Fibroblast of lung (primary cell): ENCODE data around the gene OR1N2. TPM values are rescaled to one million over a fixed set of nuclear protein-coding genes. Genes with fewer than 3 reads are reported as not detected.
"Not testable (repeated sequence)": the region's sequence is repeated elsewhere in the genome, so short reads cannot be mapped to it uniquely, and the experiment has no call there.

Experiments used
- DNase-seq, 2 donors: peaks; one replicate each; pipeline versions ENCODE4 v3.0.0 to v3.0.0-alpha.2; 2010; ENCODE audit warnings: low read depth in 2 of 2
- H2AFZ ChIP-seq: 2 replicates; pipeline ENCODE4 v1.5.1; 2012; ENCODE audit warnings: low read length, control low read depth, inconsistent platforms
- H3K27ac ChIP-seq: 2 replicates; pipeline ENCODE4 v1.5.1; 2011; ENCODE audit warnings: low read length, control low read depth; ENCODE audit not compliant: insufficient read depth
- H3K27me3 ChIP-seq: 2 replicates; pipeline ENCODE4 v1.5.1; 2011; ENCODE audit warnings: mild to moderate bottlenecking, low read length; ENCODE audit not compliant: control insufficient read depth, insufficient read depth
- H3K36me3 ChIP-seq: 2 replicates; pipeline ENCODE4 v1.5.1; 2011; ENCODE audit warnings: low read length; ENCODE audit not compliant: control insufficient read depth, insufficient read depth
- H3K4me1 ChIP-seq: 2 replicates; pipeline ENCODE4 v1.5.1; 2011; ENCODE audit warnings: low read length; ENCODE audit not compliant: control insufficient read depth, insufficient read depth; ENCODE audit errors: extremely low read depth
- H3K4me2 ChIP-seq: 2 replicates; pipeline ENCODE4 v1.5.1; 2011; ENCODE audit warnings: low read length, control low read depth; ENCODE audit not compliant: insufficient read depth; ENCODE audit errors: extremely low read depth
- H3K4me3 ChIP-seq, 4 experiments: fragments of 200-600 bp in 1 of 4; sonication (generic) in 1 of 4; replicated peaks in 1 of 4; 2 replicates each; pipeline ENCODE4 v1.5.1; 2011 to 2016; ENCODE audit warnings: low read length in 4 of 4, low read depth in 3 of 4, mild to moderate bottlenecking in 3 of 4, control low read depth in 2 of 4, inconsistent platforms in 1 of 4, mixed read lengths in 1 of 4; ENCODE audit not compliant: insufficient read depth in 1 of 4; ENCODE audit errors: control extremely low read depth in 1 of 4
- H3K79me2 ChIP-seq: 2 replicates; pipeline ENCODE4 v1.5.1; 2012; ENCODE audit warnings: mild to moderate bottlenecking, low read length, inconsistent platforms; ENCODE audit not compliant: control insufficient read depth, insufficient read depth
- H3K9ac ChIP-seq: 2 replicates; pipeline ENCODE4 v1.5.1; 2011; ENCODE audit warnings: mild to moderate bottlenecking, low read length, control low read depth; ENCODE audit not compliant: insufficient read depth
- H3K9me3 ChIP-seq: 2 replicates; pipeline ENCODE4 v1.5.1; 2012; ENCODE audit warnings: low read depth, low read length; ENCODE audit not compliant: control insufficient read depth, insufficient read depth
- H4K20me1 ChIP-seq: 2 replicates; pipeline ENCODE4 v1.5.1; 2011; ENCODE audit warnings: low read length; ENCODE audit not compliant: control insufficient read depth, insufficient read depth; ENCODE audit errors: extremely low read depth
- EZH2 ChIP-seq: IDR thresholded peaks from 2 replicates; pipeline ENCODE4 v1.5.1; 2012; ENCODE audit warnings: low read length, control low read depth, mild to moderate bottlenecking; ENCODE audit errors: missing control alignments
- polyA plus RNA-seq, 2 donors: library from polyadenylated mRNA; depleted of rRNA in 1 of 2; stranded (reverse) in 1 of 2; unstranded in 1 of 2; fragments of >200 nt; gene quantifications; 2 replicates each; pipeline ENCODE4 v1.2.1, GENCODE V29; 2011 to 2012; ENCODE audit warnings: missing spikeins in 1 of 2
- total RNA-seq: library from RNA; depleted of rRNA; stranded (reverse); fragments of >200 nt; gene quantifications from 2 replicates; pipeline ENCODE4 v1.2.1, GENCODE V29; 2014
- TF ChIP-seq, protein P1 (sequence below), 2 donors: IDR thresholded peaks in 1 of 2; conservative IDR thresholded peaks in 1 of 2; 1 replicate in 1 of 2; 2 replicates in 1 of 2; pipeline ENCODE4 v1.5.1; 2011 to 2012; ENCODE audit warnings: low read length in 2 of 2, control low read depth in 1 of 2, inconsistent platforms in 1 of 2, low read depth in 1 of 2, mild to moderate bottlenecking in 1 of 2

Gene OR1N2
- total and polyA plus RNA-seq, 2 donors (not counting 1 experiment from before 2014, with no cell fraction given) = not detected

DNA sequence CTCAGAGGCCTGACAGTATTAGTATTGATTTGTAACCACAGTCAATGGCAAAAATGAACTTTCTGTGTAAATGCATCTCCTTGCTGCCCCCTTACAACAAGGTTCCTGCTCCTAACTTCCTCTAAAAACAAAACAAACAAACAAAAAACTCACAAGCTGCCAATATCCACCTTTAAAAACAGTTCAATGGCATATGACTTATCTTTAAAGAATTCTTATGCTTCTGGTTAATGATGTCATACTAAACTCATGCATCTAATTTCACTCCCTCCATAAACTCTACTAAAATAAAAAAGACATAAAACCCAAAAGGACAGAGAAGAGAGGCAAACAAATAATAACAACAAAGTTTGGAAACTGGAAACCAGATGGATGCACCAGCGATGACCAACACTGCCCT, 16.8 kb upstream of the OR1N2 start:
- Histone ChIP-seq H3K36me3 (no peaks in the 10 kb centered on the region), H3K27me3 (no peaks in the 10 kb centered on the region), H3K9ac (no peak overlapping the region), H3K9me3 (no peaks in the 10 kb centered on the region), H3K79me2 (no peaks in the 10 kb centered on the region), H3K27ac (no peak overlapping the region), H4K20me1 (no peaks in the 10 kb centered on the region), H3K4me2 (no peak overlapping the region), H3K4me1 (no peaks in the 10 kb centered on the region), H3K4me3 (no peak overlapping the region), H2AFZ (no peak overlapping the region)
- DNase-seq = no peak
- no peak for TF ChIP-seq EZH2
- TF ChIP-seq, protein P1, sequence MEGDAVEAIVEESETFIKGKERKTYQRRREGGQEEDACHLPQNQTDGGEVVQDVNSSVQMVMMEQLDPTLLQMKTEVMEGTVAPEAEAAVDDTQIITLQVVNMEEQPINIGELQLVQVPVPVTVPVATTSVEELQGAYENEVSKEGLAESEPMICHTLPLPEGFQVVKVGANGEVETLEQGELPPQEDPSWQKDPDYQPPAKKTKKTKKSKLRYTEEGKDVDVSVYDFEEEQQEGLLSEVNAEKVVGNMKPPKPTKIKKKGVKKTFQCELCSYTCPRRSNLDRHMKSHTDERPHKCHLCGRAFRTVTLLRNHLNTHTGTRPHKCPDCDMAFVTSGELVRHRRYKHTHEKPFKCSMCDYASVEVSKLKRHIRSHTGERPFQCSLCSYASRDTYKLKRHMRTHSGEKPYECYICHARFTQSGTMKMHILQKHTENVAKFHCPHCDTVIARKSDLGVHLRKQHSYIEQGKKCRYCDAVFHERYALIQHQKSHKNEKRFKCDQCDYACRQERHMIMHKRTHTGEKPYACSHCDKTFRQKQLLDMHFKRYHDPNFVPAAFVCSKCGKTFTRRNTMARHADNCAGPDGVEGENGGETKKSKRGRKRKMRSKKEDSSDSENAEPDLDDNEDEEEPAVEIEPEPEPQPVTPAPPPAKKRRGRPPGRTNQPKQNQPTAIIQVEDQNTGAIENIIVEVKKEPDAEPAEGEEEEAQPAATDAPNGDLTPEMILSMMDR (conservative IDR thresholded peaks at IDR 0.05 in 1 of 2, IDR thresholded peaks at IDR 0.05 in 1 of 2; ENCODE audit: low read depth in 1 of 2, low read length in 2 of 2) = no peak

DNA sequence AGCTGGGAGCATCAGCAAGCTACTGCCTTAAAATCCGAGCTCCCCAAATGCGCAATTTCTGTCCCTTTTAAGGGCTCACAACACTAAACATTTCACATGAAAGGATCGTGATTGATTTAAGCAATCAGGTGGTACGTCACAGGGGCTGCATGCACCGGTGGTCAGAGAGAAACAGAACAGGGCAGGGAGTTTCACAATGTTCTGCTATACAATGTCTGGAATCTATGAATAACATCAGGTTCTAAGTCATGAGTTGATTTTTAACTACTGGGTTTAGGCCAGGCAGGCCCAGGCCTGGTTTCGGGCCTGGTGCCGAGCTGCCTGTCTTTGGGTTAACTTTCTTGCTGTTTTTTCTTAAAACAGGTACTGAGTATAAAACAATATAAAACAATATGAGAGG, 15.8 kb upstream of the OR1N2 start:
- not testable (repeated sequence) for H3K27me3 ChIP-seq, H3K4me1 ChIP-seq, DNase-seq, H2AFZ ChIP-seq, H3K4me3 ChIP-seq, H3K9ac ChIP-seq, H3K4me2 ChIP-seq, H4K20me1 ChIP-seq, H3K9me3 ChIP-seq, H3K27ac ChIP-seq, H3K36me3 ChIP-seq, H3K79me2 ChIP-seq

DNA sequence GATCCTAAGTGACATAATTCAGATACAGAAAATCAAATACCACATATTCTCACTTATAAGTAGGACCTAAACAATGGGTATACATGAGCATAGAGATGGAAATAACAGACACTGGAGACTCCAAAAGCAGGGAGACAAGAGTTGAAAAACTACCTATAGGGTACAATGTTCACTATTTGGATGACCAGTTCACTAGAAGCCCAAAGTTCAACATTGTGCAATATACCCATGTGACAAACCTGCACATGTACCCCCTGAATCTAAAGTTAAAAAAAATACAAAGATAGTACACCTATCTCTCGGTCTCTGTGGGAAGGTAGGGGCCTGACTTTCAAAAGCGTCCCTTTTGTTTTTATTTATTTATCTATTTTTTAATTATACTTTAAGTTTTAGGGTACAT, 14.2 kb upstream of the OR1N2 start:
- Histone ChIP-seq H3K27me3 (no peaks in the 10 kb centered on the region), H3K9me3 (no peaks in the 10 kb centered on the region)
- TF ChIP-seq, protein P1 (conservative IDR thresholded peaks at IDR 0.05 in 1 of 2, IDR thresholded peaks at IDR 0.05 in 1 of 2; ENCODE audit: low read depth in 1 of 2, low read length in 2 of 2) = no peak
- TF ChIP-seq EZH2 = no peak

More for the DNA sequence above, 14.2 kb upstream of the OR1N2 start:
- H3K9ac ChIP-seq = no peak overlapping the region
- no peak overlapping the region for H3K4me3 ChIP-seq
- H3K27ac ChIP-seq = no peak overlapping the region
- H2AFZ ChIP-seq = no peak overlapping the region
- H3K4me2 ChIP-seq = no peak overlapping the region
- no peak for DNase-seq
- H3K79me2 ChIP-seq = no peaks in the 10 kb centered on the region
- H4K20me1 ChIP-seq = no peaks in the 10 kb centered on the region
- no peaks in the 10 kb centered on the region for H3K36me3 ChIP-seq
- H3K4me1 ChIP-seq = no peaks in the 10 kb centered on the region
